ENCODE data around the gene DAPK1. TPM values are rescaled to one million over a fixed set of nuclear protein-coding genes. Genes with fewer than 3 reads are reported as not detected.
"Not testable (repeated sequence)": the region's sequence is repeated elsewhere in the genome, so short reads cannot be mapped to it uniquely, and the experiment has no call there.

Gene DAPK1
- total RNA-seq, 4 donors from 2014 or later = 8.8 to 18.3 (median 9.9) TPM

DNA sequence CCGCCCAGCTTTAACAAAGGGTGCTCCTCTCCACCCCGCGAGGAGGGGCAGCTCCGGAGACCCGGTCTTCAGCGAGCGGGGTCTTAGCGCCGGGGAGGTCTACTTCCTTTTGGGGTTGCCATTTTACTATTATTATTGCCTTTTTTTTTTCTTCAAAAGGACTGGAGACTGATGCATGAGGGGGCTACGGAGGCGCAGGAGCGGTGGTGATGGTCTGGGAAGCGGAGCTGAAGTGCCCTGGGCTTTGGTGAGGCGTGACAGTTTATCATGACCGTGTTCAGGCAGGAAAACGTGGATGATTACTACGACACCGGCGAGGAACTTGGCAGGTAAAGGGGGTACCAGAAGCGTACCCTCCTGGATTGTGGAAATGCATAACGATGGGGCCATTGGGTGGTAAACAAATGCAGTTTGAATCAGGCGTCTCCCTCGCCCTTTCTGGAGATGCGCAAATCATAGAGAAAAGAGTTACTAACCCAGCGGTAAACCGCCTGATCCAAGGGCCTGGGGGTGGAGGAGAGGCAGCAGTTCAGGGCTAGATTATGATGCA, 1.2 kb downstream of the DAPK1 start:
- intact Hi-C loops (cut with DNase I; ENCODE audit: low total_unique reads) = no loop called here
- WGBS, 2 donors = 24 to 30% methylated on average over 26 of the region's 26 CpGs
- peak overlapping the region; percentile 39 for H3K4me3 ChIP-seq (ENCODE audit: low read depth, poor library complexity, severe bottlenecking)
- TF ChIP-seq POLR2A (IDR thresholded peaks at IDR 0.05) (no peak), CTCF (IDR thresholded peaks at IDR 0.05) (no peak)
- no peak for DNase-seq (ENCODE audit: low spot score in 2 of 2)

- WGBS, 2 donors = 64 to 66% methylated on average over 2 of the region's 2 CpGs
- intact Hi-C loops (cut with DNase I; ENCODE audit: low total_unique reads) = no loop called here
- H3K4me3 ChIP-seq (ENCODE audit: low read depth, poor library complexity, severe bottlenecking) = no peak overlapping the region
Measured at GRCh38 chr9:87499424-87500017, 1.9 kb downstream of the DAPK1 start.

DNA sequence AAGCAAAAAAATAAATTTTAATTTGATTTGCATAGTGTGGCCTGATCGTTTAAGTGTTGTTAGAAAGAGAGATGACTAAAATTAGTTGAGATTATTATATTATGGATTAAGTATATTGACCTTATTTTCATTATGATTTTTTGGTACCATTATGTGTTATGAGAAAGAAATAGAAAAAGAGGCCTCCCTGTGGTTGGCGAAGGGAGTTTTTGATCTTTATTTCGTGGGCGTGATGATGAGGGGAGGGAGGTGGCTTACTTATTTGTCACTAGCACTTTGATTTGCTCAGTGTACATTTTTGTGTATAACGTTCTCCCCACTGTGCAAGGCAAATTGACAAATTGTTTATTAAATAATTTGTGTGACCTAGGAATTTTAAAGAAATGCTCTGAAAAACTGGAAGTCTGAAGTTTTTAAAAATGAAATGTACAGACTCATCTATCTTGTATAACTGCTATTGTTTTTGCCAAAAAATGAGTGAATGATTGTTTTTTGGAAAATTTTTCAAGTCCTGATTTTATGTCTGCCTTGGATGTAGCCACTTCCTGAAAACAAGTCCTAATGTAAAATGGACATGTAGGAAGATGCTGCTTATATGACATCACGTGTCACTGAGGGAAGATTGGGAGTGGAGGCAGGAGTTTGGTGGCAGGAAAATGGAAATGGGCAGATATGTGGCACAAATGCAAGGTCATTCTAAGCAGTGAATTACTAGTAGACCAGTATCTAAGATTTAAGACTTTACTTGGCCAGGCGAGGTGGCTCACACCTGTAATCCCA, 3.0 kb downstream of the DAPK1 start:
- DNase-seq (ENCODE audit: low spot score in 2 of 2) = no peak
- 58 to 62% methylated on average over 7 of the region's 7 CpGs for WGBS, 2 donors
- intact Hi-C loops (cut with DNase I; ENCODE audit: low total_unique reads) = no loop called here
- no peak for TF ChIP-seq POLR2A (IDR thresholded peaks at IDR 0.05)
- TF ChIP-seq CTCF (IDR thresholded peaks at IDR 0.05) = no peak
- no peak overlapping the region for H3K4me3 ChIP-seq (ENCODE audit: low read depth, poor library complexity, severe bottlenecking)

More at GRCh38 chr9:87499424-87500017, 1.9 kb downstream of the DAPK1 start:
- no peak for DNase-seq (ENCODE audit: low spot score in 2 of 2)
- TF ChIP-seq POLR2A (IDR thresholded peaks at IDR 0.05) (no peak), CTCF (IDR thresholded peaks at IDR 0.05) (no peak)

- H3K4me3 ChIP-seq (ENCODE audit: low read depth, poor library complexity, severe bottlenecking); intact Hi-C loops (cut with DNase I; ENCODE audit: low total_unique reads); DNase-seq (ENCODE audit: low spot score in 2 of 2): not testable (repeated sequence)
- 91 to 94% methylated on average over 11 of the region's 11 CpGs for WGBS, 2 donors
Measured at GRCh38 chr9:87501271-87501656, 3.6 kb downstream of the DAPK1 start.

DNA sequence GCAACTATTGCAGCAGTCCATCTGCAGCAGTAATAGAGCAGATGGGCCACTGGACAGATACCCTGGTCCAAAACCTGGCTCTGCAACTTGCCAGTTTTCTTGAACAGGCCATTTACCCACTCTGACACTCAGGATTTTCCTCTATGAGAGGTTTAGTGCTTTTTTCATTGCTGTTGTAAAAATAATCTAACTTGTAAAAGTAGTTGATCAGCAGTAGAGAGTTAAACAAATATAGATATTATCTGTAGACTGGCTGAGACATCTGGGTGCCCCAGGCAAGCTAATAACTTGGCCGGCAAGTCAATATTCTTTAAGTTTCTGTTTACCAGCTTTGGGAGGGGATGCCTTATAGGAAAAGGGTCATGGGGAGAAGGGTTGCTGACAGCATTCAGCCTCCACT, 4.1 kb downstream of the DAPK1 start:
- 42 to 57% methylated on average over 1 of the region's 1 CpG for WGBS, 2 donors
- H3K4me3 ChIP-seq (ENCODE audit: low read depth, poor library complexity, severe bottlenecking) = no peak overlapping the region
- DNase-seq (ENCODE audit: low spot score in 2 of 2) = no peak
- no peak for TF ChIP-seq POLR2A (IDR thresholded peaks at IDR 0.05)
- no peak for TF ChIP-seq CTCF (IDR thresholded peaks at IDR 0.05)
- intact Hi-C loops (cut with DNase I; ENCODE audit: low total_unique reads) = no loop called here

GRCh38 chr9:87502391-87503221, 4.9 kb downstream of the DAPK1 start:
- no peak for DNase-seq (ENCODE audit: low spot score in 2 of 2)
- TF ChIP-seq CTCF (IDR thresholded peaks at IDR 0.05) (no peak), POLR2A (IDR thresholded peaks at IDR 0.05) (no peak)
- WGBS, 2 donors = 38 to 54% methylated on average over 7 of the region's 7 CpGs
- no peak overlapping the region for H3K4me3 ChIP-seq (ENCODE audit: low read depth, poor library complexity, severe bottlenecking)
- intact Hi-C loops (cut with DNase I; ENCODE audit: low total_unique reads) = no loop called here
